ENCODE data around the gene LGALS9.

LGALS9 gene

GRCh38 chr17:27630607-27631410, at the start of gene LGALS9:
Gene LGALS9 (plus strand): TSS chr17:27631188. CDS start chr17:27631266, 78 bp downstream.
- peak; percentile 54 for DNase-seq

GRCh38 chr17:27582696-27583095, 48.3 kb upstream of the LGALS9 start:
- no peak for DNase-seq

GRCh38 chr17:27585153-27585681, 45.8 kb upstream of the LGALS9 start:
- DNase-seq: no peak

- DNase-seq: no peak
These were observed 45.2 kb upstream of the LGALS9 start for GRCh38 chr17:27585792-27586191.

GRCh38 chr17:27586203-27586721, 44.7 kb upstream of the LGALS9 start:
- no peak for DNase-seq

GRCh38 chr17:27588354-27588753, 42.6 kb upstream of the LGALS9 start:
- DNase-seq: no peak

- no peak for DNase-seq
These were observed 40.1 kb upstream of the LGALS9 start for GRCh38 chr17:27590864-27591263.

- DNase-seq: no peak
These were observed 39.0 kb upstream of the LGALS9 start for GRCh38 chr17:27591986-27592385.

- DNase-seq: no peak
These were observed 37.6 kb upstream of the LGALS9 start for GRCh38 chr17:27593232-27593856.

- DNase-seq: no peak
These were observed 37.1 kb upstream of the LGALS9 start for GRCh38 chr17:27593857-27594255.

GRCh38 chr17:27595208-27595607, 35.8 kb upstream of the LGALS9 start:
- no peak for DNase-seq

GRCh38 chr17:27596096-27596495, 34.9 kb upstream of the LGALS9 start:
- DNase-seq: no peak

- DNase-seq: no peak
These were observed 34.3 kb upstream of the LGALS9 start for GRCh38 chr17:27596566-27597187.

- DNase-seq: no peak
These were observed 33.8 kb upstream of the LGALS9 start for GRCh38 chr17:27597188-27597580.

GRCh38 chr17:27597783-27598320, 33.1 kb upstream of the LGALS9 start:
- DNase-seq: no peak

- no peak for DNase-seq
These were observed 32.5 kb upstream of the LGALS9 start for GRCh38 chr17:27598337-27599050.

- DNase-seq: no peak
These were observed 30.5 kb upstream of the LGALS9 start for GRCh38 chr17:27600471-27600870.

GRCh38 chr17:27601069-27601974, 29.7 kb upstream of the LGALS9 start:
- peak; percentile 59 for DNase-seq

- no peak for DNase-seq
These were observed 29.0 kb upstream of the LGALS9 start for GRCh38 chr17:27601975-27602302.

- DNase-seq: peak; percentile 32
These were observed 28.1 kb upstream of the LGALS9 start for GRCh38 chr17:27602721-27603420.

- DNase-seq: no peak
These were observed 27.6 kb upstream of the LGALS9 start for GRCh38 chr17:27603421-27603770.

All from DMS153 (cell line).